Measurements from ENCODE around the gene FBXO44. TPM values are rescaled to one million over a fixed set of nuclear protein-coding genes. Genes with fewer than 3 reads are reported as not detected.
"Not testable (repeated sequence)": the region's sequence is repeated elsewhere in the genome, so short reads cannot be mapped to it uniquely, and the experiment has no call there.

FBXO44 gene, protein sequence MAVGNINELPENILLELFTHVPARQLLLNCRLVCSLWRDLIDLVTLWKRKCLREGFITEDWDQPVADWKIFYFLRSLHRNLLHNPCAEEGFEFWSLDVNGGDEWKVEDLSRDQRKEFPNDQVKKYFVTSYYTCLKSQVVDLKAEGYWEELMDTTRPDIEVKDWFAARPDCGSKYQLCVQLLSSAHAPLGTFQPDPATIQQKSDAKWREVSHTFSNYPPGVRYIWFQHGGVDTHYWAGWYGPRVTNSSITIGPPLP
- total RNA-seq, result 10 to 100 TPM in 1 of 3 donors, 1 to 10 TPM in 2; 6.5 to 19.1 (median 6.6) TPM
- long read RNA-seq, donor 1, transcript FBXO44-204 (5 exons, 1,734 nt), result major isoform, 12 of 46 reads
- long read RNA-seq, donor 1, transcript FBXO44-201 (5 exons, 1,896 nt), result minor isoform, 6 of 46 reads
- long read RNA-seq, donor 1, transcript FBXO44-202 (6 exons, 2,903 nt), result minor isoform, 9 of 46 reads
- long read RNA-seq, donor 1, partial matches to known transcripts, result 5 of 46 reads
- long read RNA-seq, donor 1, other reads (novel, unspliced or antisense), result 14 of 46 reads
- long read RNA-seq, donor 2, partial matches to known transcripts, result 0 of 1 reads
- long read RNA-seq, donor 2, other reads (novel, unspliced or antisense), result 1 of 1 reads

DNA sequence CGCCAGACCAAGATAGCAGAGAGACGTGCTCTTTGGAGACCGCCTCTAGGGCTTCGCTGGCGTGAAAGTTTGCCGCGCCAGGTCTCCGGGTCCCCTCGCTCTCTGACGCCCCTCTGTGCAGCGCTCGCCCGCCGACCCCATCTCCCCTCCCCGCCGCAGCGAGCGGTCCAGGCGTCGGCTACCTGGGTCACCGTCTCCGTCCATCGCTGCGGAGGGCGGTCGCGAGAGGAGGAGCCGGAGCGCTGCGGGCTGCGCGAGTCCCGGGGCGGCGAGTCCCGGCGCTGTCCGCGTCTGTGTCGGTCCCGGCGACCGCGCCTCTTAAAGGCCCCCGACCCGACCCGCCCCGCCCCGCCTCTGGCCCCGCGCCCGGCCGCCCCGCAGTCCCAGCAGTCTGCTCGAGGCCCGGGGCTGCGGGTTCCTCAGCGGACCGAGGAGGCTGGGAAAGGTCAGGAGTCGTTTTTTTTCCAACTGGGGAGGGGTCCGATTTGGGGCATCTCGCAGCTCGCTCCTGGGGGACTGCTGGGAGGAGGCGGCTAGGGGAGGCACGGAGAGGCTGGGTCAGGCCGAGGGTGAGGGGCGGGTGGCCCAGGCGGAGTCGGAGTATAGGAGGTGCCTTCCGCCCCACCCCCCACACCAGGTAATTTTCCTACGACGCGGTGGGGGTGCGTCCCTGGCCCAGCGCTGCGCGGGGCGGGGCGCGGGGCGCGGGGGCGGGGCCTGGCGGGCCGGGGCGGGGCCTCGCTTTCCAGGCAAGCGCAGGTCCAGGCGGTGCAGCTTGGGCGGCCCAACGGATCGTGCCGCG is at the start of gene FBXO44, which contains the start of gene FBXO2:
TSS of gene FBXO44 (plus strand) at position 741 of the 802 bp plus-strand sequence. CDS start 959 bp downstream, outside the sequence.
TSS of gene FBXO2 (minus strand) at position 293 of the 802 bp plus-strand sequence. CDS start at position 204, 89 bp downstream.
- Histone ChIP-seq H3K4me1 (ENCODE audit: low read depth) (peaks cover 17% of the 10 kb centered on the region), H3K9me3 (no peaks in the 10 kb centered on the region), H3K4me3 (peak within 1 kb of the TSS; percentile 24), H3K36me3 (ENCODE audit: low read depth) (no peaks in the 10 kb centered on the region)
- intact Hi-C loops (cut with DNase I, micrococcal nuclease), result loop anchor here in 1 of 2 donors (10.0 kb wide), 1 partner anchor 70 kb away; no protein-coding TSS in a partner anchor
- peak; percentile 77 to 82 (median 79) for DNase-seq
- ATAC-seq, result peak; percentile 88
- TF ChIP-seq, protein P1, sequence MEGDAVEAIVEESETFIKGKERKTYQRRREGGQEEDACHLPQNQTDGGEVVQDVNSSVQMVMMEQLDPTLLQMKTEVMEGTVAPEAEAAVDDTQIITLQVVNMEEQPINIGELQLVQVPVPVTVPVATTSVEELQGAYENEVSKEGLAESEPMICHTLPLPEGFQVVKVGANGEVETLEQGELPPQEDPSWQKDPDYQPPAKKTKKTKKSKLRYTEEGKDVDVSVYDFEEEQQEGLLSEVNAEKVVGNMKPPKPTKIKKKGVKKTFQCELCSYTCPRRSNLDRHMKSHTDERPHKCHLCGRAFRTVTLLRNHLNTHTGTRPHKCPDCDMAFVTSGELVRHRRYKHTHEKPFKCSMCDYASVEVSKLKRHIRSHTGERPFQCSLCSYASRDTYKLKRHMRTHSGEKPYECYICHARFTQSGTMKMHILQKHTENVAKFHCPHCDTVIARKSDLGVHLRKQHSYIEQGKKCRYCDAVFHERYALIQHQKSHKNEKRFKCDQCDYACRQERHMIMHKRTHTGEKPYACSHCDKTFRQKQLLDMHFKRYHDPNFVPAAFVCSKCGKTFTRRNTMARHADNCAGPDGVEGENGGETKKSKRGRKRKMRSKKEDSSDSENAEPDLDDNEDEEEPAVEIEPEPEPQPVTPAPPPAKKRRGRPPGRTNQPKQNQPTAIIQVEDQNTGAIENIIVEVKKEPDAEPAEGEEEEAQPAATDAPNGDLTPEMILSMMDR (IDR thresholded peaks at IDR 0.05), result no peak

DNA sequence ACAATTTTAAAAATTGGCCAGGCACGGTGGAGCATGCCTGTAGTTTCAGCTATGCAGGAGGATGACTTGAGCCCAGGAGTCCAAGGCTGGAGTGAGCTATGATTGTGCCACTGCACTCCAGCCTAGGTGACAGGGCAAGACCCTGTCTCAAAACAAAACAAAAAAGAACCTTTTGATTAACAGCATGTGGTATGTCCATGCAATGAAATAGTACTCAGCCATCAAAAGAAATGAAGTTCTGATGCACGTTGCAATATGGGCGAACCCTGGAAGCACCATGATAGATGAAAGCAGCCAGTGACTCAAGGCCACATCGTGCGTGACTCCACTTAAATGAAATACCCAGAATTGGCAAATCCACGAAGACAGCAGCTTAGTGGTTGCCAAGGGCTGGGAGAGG is 47.9 kb upstream of the FBXO44 start:
- DNase-seq (no peak), ATAC-seq (no peak)
- Histone ChIP-seq H3K36me3 (ENCODE audit: low read depth) (no peaks in the 10 kb centered on the region), H3K9me3 (no peaks in the 10 kb centered on the region), H3K4me3 (no peak overlapping the region), H3K4me1 (ENCODE audit: low read depth) (no peaks in the 10 kb centered on the region)
- intact Hi-C loops (cut with DNase I, micrococcal nuclease), result no loop called here
- TF ChIP-seq, protein P1 (IDR thresholded peaks at IDR 0.05), result no peak

DNA sequence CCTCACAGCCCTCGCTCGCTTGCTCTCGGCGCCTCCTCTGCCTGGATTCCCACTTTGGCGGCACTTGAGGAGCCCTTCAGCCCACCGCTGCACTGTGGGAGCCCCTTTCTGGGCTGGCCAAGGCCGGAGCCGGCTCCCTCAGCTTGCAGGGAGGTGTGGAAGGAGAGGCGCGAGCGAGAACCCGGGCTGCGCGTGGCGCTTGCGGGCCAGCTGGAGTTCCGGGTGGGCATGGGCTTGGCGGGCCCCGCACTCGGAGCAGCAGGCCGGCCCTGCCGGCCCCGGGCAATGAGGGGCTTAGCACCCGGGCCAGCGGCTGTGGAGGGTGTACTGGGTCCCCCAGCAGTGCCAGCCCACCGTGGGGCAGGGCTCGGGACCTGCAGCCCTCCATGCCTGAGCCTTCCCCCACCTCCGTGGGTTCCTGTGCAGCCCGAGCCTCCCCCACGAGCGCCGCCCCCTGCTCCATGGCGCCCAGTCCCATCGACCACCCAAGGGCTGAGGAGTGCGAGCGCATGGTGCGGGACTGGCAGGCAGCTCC is 46.0 kb upstream of the FBXO44 start:
- DNase-seq; ATAC-seq; H3K36me3 ChIP-seq (ENCODE audit: low read depth); H3K9me3 ChIP-seq; H3K4me1 ChIP-seq (ENCODE audit: low read depth); H3K4me3 ChIP-seq; intact Hi-C loops (cut with DNase I, micrococcal nuclease): not testable (repeated sequence)

DNA sequence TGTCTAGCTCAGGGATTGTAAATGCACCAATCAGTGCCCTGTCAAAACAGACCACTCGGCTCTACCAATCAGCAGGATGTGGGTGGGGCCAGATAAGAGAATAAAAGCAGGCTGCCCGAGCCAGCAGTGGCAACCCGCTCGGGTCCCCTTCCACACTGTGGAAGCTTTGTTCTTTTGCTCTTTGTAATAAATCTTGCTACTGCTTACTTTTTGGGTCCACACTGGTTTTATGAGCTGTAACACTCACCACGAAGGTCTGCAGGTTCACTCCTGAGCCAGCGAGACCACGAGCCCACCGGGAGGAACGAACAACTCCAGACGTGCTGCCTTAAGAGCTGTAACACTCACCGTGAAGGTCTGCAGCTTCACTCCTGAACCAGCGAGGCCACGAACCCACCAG is 45.3 kb upstream of the FBXO44 start:
- intact Hi-C loops (cut with DNase I, micrococcal nuclease); H3K4me1 ChIP-seq (ENCODE audit: low read depth); ATAC-seq; H3K4me3 ChIP-seq; DNase-seq; H3K36me3 ChIP-seq (ENCODE audit: low read depth); H3K9me3 ChIP-seq: not testable (repeated sequence)

DNA sequence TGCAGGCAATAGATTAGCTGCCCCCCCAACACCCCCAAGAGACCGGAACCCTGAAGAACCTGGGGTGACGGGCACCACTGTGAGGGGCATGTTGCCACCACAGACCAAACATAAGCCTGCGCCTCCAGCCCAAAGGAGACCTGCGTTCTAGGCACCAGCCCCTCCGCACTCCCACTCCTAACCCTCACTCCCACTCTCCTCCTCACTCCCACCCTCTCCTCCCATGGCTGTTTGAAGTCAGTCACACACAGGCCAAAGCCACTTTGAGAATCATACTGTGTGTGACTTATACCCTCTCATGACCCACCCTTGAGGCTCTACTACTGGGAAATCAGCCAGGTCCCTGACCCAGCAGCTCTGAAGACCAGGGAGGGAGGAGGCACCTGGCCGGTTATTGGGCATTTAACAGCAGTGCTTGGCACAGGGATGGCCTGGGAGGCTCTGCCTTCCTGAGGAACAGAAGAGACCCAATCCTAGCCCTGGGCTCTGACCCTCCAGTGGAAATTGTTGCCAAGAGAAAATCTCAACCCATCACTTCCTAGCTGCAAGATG is 44.0 kb upstream of the FBXO44 start:
- no peak overlapping the region for H3K4me3 ChIP-seq
- DNase-seq (no peak), ATAC-seq (no peak)
- H3K36me3 ChIP-seq (ENCODE audit: low read depth), result no peaks in the 10 kb centered on the region
- intact Hi-C loops (cut with DNase I, micrococcal nuclease), result no loop called here
- TF ChIP-seq, protein P1 (IDR thresholded peaks at IDR 0.05), result no peak
- no peaks in the 10 kb centered on the region for H3K4me1 ChIP-seq (ENCODE audit: low read depth)
- no peaks in the 10 kb centered on the region for H3K9me3 ChIP-seq

All from mucosa of descending colon (tissue), 3 donors.